GM12878 (cell line): ENCODE data around the gene NBEAL1.

ENCODE experiments used
- CTCF ChIP-seq, 3 experiments: IDR thresholded peaks in 2 of 3; conservative IDR thresholded peaks in 1 of 3; 2 replicates each; pipeline ENCODE4 v1.5.1; 2011; ENCODE audit warnings: low read depth in 3 of 3, low read length in 3 of 3, mild to moderate bottlenecking in 3 of 3, control low read depth in 2 of 3, moderate library complexity in 2 of 3, inconsistent platforms in 1 of 3, mixed read lengths in 1 of 3; ENCODE audit not compliant: control insufficient read depth in 2 of 3, insufficient read depth in 1 of 3; ENCODE audit errors: extremely low read depth in 1 of 3
- EZH2 ChIP-seq: IDR thresholded peaks from 2 replicates; pipeline ENCODE4 v1.6.1; 2012; ENCODE audit warnings: low read depth, mild to moderate bottlenecking, control low read depth, inconsistent platforms, low read length, borderline replicate concordance; ENCODE audit not compliant: control insufficient read depth
- PBX3 ChIP-seq: IDR thresholded peaks from 2 replicates; pipeline ENCODE4 v1.6.1; 2011; ENCODE audit warnings: mild to moderate bottlenecking, low read depth, low read length, moderate library complexity; ENCODE audit not compliant: insufficient replicate concordance

- TF ChIP-seq EZH2 (no peak), CTCF (IDR thresholded peaks at IDR 0.05 in 2 of 3, conservative IDR thresholded peaks at IDR 0.05 in 1 of 3; ENCODE audit: control insufficient read depth in 2 of 3, extremely low read depth in 1 of 3, insufficient read depth in 1 of 3, low read depth in 3 of 3, low read length in 3 of 3) (no peak), PBX3 (no peak)
Observed at GRCh38 chr2:203170502-203170901, 155.8 kb downstream of the NBEAL1 start.
